Esophagus mucosa (tissue), 1 donor: Measurements from ENCODE around the gene FHOD3. TPM values are rescaled to one million over a fixed set of nuclear protein-coding genes. Genes with fewer than 3 reads are reported as not detected.

Experiments used
- ATAC-seq: fragments of 200-7000 bp; cut with Tn5 transposase; one replicate; pipeline ENCODE4 v1.9.1; 2020
- total RNA-seq: library from RNA; stranded (reverse); gene quantifications from one replicate; pipeline ENCODE4 v1.2.4, GENCODE V29; 2023
- donor health status: DM: yes; HTN: yes; CAD: no.

The FHOD3 gene
- total RNA-seq, 1 donor from 2014 or later, result 3.0 TPM

DNA sequence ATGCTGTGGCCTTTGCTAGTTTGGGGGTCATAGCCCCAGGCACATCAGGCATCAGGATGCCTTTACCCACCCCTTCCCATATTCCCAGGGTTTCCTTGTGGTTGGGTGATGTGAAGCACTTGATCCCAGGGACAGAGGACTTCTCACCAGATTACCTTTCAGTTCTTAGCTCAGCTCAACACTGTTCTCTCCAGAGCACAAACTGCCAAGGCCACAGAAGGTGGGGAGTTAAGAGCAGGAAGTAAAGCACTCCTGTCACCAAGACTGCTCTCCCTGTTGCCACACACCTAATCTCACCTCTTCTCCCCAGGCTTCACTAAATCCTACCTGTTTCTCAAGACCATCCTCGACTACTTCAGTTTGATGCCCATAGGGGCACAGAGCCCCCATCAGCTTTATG is 25.9 kb downstream of the FHOD3 start:
- peak; percentile 46 for ATAC-seq

DNA sequence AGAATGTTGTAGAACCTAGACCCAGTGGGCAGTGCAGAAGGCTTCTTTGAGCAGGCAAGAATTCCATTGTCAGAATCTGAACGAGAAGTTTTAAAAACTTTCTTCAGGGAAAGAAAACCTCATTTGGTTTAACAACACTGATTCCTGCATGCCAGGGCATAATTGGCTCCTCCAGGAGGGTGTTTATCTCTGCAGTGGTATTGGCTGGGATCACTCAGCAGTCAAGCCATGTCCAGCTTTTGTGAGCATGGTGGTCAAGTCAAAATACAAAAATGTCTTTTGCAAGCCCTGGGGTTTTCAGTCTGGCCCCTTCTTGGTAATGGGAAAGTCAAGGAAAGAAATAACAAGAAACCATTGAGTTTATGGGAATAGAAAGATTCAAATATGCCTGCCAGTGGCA is 28.3 kb downstream of the FHOD3 start:
- no peak for ATAC-seq

DNA sequence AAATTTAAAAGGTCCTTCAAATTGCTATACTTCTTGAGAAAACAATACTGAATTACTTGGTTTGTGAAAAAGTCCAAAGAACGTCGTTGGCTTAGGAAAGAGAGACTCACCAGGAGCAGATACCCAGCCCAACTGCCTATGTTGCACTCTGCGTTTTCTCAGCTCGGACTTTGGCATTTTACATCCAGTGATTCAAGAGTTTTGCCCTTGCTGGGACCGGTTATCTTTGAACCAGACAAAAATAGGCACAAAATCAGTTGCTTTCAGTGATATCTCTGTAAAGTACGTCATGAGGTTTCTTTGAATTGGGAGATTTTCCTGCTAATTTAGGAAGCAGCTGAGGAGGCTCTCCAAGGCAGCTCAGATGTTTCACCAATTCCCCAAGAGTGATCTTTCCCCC is 29.3 kb downstream of the FHOD3 start:
- no peak for ATAC-seq

DNA sequence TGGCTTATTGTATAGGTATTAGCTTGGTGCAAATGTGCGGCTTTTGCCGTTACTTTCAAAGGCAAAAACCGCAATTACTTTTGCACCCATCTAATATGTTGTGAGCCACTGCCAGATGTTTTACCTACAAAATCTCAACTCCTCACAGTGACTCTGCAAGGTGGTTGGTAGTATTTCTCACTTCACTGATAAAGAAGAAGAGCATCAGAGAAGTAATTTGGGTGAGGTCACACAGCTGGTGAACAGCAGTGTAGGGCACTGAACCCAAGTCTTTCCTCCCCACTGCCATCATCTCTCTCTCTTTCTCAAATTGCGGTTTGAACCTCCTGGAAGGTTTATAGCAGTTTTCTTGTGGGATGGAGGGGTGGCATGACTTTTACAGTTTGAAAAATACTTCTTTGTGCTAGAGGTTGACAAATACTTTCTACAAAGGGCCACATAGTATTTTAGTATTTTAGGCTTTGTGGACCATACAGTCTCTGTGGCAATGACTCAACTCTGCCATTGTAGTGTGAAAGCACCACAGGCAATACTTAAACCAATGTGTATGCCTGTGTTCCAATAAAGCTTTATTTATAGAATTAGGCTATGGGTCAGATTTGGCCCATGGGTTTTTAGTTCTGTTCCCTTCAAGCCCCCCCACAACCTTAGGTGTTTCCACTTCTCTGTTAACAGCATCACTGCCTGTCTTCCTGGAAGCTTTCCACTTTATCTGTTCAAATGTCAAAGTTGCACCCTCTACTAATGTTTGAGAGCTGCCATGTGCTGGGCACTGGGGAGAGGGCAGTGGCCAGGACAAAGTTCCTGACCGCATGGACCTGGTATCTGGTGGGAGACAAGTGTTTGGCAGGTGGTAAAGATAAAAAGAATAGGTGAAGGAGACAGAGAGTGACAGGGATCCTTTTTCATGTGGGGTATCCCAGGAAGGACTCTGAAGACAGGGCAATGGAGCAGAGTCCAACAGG is 30.1 kb downstream of the FHOD3 start:
- ATAC-seq, result no peak

DNA sequence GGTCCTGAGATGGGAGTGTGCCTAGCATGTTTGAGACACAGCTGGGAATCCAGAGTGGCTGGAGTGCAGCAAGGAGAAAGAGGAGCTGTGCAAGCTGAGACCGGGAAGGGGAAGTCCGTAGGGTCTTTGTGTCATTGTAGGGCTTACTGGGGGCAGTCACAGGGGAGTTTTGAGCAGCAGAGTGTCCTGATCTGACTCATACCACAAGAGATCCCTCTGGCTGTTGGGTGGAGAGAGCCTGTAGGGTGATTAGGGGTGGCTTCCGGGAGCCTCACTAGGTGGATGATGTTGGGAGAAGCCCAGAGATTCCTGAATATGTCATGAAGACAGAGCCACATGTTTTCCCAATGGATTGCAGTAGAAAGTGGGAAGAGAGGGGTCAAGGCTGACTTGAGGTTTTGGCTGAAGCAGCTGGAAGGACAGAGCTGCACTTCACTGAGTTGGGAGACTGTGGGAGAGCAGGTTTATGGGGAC is 30.9 kb downstream of the FHOD3 start:
- ATAC-seq, result no peak

DNA sequence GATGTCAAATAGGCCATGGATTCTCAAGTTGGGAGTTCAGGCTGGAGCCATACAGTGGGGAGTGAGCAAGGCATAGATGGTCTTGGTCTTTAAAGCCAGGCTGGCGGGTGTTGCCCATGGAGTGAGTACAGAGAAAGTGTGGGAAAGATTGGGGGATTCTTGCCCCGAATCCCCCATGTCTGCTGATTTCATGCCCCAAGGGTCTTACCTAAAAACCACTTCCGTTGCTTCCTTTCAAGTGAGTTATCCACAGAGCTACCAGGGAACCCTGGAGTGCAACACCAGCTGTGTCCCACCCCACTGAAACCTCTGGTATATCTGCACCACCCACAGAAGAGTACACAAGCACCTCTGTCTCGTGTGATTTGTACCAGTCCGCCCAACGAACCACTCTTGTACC is 31.4 kb downstream of the FHOD3 start:
- ATAC-seq, result no peak

DNA sequence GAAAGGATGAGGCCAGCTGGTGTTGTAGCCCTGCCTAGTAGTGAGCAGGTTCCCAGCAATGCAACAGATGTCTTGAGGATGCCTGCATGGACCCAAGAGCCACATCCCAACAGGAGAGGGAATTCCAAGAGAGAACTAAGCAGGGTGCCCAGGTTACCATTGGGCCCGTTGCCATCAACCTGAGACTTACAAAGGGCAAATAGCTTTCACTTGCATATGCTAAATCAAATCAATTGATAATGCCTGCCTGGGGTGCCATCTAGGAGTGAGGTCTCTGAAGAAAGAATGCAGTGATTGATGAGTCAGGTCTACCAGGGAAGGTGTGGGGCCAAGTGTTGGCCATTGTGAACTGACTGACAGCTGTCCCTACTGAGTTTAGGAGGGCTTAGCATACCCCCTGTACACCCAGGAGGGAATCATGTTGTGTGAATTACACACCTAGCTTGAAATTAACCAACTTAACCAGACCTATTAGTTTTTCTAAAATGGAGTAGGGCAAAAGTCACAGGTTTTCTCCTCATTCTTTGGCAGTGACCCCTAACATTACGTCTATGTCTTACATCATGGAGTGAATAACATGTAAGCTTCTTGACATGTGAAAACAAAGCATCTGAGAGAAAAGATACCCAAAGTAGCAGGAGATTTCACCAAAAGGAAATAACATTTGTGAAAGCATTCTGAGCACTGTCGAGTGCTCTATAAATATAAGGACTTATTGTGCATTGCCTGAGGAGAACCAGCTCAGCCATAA is 32.3 kb downstream of the FHOD3 start:
- ATAC-seq, result no peak

DNA sequence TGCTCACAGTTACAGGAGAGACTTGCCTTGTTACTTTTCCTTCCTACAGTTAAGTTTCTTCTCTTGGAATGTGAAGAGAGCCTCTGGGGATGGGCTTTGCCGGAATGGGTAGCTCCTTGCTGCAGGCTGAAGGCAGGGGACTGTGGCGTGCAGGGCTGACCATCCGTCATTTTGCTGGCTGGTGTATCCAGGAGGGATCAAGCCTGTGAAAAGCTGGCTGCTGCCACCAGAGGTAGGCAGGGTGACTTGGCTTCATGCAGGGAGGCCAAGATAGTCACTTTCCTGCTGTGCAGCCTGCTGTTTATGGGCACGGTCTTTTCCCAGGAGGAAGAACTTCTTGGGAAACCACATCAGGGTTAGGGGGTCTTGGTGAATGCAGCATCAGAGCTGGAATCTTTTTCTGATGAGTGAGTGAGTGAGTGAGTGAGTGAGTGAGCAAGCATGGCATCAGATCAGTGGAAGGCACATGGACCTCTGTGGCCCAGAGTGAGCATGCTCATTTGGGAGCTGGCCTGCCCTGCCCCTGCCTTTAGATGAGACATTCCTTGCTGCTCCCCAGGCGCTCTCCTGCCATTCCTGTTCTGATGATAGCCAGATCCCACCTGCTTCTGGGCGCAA is 33.0 kb downstream of the FHOD3 start:
- no peak for ATAC-seq

DNA sequence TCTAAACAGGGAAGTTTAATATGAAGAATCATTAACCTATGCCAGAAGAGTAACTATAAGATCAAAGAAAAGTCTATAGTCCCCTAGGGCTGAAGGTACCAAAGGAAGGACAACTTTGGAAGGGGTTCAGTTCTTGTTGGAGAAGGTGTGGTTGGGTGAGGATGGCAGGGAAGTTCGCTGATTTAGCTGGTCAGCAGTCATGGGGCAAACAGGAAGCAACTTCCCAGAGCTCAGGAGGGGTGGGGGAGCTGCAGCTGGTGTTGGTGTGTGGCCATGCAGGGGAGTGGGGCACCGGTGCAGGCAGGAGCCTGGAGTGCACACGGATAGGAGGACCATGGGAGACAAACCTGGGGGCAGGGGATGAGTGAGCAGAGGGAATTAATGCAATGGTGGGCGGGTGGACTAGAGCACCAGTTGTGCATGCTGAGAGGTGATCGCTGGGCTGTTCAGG is 34.0 kb downstream of the FHOD3 start:
- no peak for ATAC-seq

DNA sequence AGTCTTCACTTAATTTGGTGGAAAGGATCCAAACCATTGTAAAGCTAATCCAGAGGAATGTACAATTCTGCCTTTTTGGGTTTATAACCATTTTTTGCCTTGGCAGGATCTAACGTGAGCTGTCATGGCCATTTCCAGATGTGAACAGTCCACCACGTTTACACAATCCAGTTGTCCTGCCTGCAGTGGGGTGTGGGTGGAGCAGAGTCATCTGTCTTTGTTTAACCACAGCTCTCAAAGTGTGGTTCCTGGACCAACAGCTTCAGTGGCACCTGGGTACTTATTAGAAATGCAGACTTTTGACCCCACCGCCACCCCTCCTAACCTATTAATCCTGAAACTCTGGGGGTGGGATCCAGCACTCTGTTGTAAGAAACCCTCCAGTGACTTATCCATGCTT is 35.9 kb downstream of the FHOD3 start:
- no peak for ATAC-seq

DNA sequence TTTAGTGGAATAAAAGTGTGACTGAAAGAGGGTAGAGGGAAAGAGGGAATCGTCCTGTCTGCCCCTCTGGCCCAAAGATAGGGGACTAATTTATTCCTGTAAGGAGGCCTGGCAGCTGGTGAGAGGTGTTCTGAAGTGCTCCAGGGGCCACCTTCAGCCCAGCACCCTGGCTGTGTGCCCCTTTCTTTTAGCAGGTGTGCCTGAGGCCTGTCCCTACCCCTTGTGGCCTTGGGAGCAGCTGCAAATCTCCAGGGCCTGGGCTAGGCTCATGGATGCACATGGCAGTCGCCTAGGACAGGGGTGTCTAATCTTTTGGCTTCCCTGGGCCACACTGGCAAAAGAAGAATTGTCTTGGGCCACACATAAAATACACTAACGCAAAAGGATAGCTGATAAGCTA is 37.3 kb downstream of the FHOD3 start:
- no peak for ATAC-seq

DNA sequence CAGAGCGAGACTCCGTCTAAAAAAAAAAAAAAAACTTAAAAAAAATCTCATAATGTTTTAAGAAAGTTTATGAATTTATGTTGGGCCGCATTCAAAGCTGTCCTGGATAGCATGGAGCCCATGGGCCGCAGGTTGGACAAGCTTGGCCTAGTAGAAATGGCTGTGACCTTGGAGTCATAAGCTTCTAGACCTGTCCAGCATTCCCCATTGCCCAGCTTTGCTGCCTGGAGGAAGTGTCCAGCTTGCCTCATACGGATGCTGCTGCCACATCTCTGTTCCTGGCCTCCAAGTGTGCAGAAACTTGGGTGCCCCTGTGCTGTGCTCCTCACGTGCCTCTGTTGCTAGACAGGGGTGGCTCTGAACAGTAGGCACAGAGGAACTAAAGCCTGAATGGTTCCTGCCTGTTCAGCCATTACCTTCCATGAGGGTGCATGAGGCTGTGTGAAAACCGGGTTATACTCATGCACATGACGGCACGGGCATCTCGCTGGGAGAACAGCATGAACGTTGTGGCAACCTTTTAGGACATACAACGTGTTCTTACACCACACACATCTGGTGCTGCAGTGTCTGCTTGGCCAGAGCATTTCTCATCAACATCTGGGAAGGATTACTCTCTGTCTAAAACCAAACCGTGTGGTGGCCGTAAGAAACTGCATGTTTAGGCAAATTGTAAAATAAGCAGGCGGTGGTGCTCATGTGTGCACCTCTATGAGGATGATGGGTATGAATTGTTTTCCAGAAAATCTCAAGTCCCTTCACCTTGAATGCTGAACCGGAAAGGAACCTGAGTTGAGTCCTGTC is 38.2 kb downstream of the FHOD3 start:
- no peak for ATAC-seq

DNA sequence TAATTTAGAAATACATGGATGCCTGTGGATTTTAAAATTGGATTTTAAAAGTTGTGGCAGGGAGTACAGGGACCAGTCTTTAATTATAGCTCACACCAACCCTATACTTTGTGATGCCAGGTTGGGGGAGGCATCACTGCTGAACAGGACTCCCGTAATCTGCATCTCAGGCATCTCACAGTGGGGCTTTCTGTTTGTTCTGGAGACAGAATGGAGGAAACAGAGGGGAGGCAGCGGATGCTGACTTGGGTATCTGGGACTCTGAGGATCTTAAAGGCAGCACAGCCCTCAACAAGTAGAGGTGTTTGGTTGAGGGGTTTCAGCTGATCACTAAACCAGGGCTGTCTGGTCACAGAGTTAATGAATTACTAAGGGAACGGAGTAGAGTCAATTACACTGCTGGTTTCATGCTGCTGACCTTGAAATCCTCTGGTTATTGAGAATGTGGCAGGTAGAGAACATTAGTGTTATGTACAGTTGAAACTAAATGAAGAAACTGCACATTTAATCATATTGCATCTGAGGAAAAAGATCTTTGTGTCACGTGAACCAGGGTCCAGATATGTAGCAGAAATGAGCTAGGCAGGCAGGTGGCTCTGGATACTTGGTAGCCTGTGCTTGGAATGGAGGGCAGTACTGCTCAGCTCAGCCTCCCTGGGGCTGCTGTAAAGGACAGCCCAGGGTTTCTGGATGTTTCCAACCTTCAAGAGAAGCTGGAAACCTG is 40.3 kb downstream of the FHOD3 start:
- no peak for ATAC-seq

DNA sequence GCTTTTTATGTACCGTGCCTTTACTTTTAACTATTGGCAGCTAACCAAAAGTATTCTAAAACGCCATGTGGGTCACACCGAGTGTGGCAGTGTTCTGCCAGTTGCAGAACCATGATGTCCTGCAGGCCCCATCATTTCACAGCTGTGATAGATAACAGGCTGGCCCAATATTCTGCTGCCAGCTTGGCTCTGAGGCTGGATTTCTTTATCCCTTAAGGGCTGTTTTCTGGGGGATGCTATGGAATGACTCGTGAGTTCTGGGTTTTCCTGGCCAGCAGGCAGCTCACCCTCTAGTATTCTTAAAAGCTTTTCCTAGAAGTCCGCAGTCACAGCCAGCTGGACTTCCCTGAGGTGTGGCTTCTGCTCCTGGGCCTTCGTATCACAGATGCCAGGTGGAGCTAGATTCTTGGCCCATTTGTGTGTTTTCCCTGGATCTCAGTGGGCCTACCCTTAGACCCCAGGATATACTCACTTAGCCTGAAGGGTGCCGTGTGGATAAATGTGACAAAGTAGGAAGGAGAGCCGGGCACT is 41.0 kb downstream of the FHOD3 start:
- ATAC-seq, result no peak

DNA sequence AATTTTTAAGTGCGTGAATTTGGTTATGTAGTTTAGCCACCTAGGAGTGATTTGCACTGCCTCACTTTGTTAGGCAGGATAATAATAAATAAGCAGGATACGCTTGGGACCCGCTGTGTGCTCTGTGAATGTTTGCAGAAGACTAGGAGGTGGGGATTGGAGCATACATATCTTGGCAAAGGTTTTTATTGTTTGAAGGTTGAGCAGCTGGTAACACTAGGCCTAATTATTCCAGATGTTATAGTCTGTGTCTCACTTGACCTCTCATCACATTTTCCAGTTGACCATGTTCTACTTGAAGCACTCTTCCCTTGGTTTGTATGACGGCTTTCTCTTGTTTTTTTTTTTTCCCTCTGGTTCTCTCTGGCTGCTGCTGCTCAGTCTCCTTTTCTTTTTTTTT is 42.7 kb downstream of the FHOD3 start:
- ATAC-seq, result no peak

DNA sequence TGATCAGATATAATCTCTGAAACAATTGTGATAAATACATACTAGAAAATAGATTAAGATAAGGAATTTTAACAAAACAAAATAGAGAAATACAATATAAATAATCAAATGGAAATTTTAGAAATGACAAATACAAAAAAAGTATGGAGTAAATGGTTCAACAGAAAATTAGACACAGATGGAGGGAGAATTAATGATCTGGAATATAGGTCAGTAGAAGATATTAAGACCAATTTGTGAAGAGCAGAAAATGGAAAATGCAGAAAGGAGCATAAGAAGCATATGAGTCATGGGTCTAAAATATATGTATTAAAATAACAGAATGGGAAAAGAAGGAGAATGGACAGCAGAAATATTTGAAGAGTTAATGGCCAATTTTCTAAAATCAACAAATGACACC is 44.4 kb downstream of the FHOD3 start:
- no peak for ATAC-seq

DNA sequence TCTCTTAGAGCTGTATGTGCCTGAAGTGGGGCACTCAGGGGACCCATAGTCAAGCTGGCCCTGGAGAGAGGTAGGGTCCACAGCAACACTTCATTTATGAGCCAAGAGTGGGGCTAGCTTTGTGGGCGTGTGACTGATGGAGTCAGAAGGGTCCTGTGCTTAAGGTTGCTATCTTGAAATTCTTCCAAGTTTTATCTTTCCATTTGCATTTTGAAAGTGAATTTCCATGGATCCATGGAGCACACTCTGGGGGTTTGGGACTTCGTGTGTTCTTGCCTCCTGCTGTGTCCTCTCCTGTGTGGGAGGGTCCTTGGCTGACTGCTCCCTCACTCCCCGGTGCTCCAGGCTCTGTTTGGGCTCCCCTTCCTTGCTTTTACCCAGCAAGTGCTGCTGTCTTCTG is 50.8 kb downstream of the FHOD3 start:
- no peak for ATAC-seq

DNA sequence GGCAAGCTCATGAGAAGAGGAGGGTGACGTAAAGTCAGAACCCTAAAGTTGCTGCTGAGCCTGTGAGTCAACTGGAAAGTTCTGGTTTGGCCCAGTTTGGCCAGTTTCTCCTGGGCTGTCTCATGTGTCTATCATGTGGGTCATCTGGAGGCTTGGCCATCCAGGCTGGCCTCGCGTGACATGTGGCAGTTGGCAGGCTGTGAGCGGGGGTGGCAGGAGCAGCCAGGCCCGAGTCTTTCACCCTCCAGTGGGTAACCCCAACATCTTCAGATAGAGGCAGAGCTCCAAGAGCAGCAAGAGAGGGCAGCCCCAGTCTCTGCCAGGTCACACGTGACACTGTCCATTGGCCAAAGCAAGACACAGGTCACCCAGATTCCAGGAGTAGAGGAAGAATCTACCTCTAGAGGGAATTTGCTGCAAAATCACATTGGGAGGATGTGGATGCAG is 51.5 kb downstream of the FHOD3 start:
- peak; percentile 72 for ATAC-seq

DNA sequence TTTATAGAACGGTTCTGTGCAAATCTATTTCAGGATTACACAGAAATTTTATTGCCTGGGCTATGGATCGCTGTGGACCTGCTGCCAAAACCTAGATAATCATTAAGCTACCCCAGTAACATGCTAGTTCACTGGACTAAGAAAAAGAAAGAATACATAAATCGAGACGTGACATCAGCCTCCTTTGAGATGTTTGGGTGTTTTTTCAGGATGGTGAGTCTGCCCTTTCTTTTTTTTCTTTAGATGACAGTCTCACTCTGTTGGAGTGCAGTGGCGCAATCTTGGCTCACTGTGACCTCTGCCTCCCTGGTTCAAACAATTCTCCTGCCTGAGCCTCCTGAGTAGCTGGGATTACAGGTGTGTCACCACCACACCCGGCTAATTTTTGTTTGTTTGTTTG is 52.0 kb downstream of the FHOD3 start:
- ATAC-seq, result no peak

DNA sequence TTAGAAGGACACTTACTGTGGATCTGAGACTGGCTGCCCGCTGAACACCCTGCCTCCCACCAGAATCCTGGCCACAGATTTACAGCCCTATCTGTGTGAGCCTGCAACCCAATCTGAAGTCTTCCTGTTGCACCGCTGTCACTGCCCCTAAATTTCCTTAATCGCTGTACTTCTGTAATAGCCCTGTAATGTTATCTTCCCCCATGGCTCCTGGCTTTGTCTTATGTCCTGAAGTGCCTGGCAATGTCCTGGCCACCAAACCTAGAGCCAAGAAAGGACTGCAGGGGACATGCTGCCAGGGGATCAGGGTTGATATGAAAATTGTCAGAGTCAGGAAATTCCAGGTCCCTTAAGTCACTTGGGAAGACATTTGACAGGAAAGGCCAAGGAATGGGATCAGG is 52.7 kb downstream of the FHOD3 start:
- ATAC-seq, result no peak

DNA sequence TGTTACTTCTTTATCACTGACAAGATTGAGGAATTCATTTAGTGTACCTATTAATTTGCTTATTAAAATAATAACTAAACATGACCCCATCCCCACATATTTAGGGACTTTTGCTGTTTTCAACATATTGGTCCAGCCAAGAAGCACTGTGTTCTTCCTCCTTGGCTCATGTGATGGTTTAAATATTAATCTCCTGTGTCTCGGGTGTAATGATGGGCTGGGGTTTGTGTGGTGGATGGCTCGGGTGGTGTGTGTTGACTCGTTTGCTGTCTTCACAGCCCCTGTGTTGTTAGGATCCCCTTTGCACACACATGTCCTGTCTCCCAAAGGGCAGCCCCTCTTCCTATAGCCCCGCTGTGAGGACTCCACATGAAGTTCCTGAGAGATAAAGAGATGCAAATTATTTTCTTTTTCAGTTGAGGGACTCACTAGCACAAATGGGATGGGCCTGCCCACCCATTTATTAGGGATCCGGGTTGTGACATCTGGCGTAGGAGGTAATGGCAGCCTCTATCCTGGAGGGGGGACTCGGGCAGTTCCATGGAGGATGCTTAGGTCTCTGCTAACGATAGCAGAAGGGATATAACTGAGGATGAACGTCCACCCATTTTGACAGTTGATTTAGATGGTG is 53.4 kb downstream of the FHOD3 start:
- ATAC-seq, result no peak
